GM21447 (cell line): ENCODE results near the gene MAD2L1BP.

ENCODE experiments used
- ATAC-seq: cut with Tn5 transposase; IDR thresholded peaks from one replicate; pipeline ENCODE4 v1.9.1; 2021; ENCODE audit not compliant: unreplicated experiment

MAD2L1BP gene

DNA sequence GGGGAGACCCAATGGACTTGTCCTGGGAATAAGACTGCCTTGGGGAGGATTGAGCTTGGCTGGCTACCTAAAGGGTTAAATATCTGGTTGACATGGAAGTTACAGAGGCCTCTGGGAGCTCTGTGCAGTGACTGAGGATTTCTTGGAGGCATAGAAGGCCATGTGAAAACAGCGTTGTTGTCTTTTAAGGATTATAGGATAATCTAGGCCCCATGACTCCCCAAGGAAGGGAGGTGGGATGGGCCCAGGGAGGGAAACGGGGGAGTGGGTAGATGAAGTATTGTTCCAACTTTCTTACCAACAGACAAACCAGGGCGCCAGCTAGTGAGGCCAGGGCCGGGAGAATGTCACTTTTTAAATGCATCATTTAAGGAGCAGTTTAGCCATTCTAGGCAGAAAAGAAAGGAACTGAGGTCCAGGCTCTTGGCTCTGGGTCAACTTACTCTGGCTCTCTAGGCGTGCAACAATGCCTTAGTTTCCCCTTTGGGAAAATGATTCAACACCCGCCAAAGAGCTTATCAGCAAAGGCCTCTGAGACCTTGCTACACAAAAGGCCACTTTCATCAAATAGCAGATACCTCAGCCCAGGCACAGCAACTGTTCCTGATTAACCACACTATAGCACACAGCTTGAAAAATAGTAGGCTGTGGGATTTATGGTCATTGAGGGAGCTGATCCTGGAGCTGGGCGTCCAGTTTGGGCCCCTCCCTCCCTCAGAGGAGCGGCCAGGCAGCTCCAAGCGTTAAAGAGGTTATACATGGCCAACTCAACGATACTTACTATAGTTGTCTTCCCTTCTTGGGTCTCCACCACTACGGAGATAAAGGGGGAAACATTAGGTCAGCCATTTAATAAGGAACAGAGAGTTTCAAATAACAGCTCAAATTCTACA, 44.9 kb downstream of the MAD2L1BP start:
- ATAC-seq = no peak

DNA sequence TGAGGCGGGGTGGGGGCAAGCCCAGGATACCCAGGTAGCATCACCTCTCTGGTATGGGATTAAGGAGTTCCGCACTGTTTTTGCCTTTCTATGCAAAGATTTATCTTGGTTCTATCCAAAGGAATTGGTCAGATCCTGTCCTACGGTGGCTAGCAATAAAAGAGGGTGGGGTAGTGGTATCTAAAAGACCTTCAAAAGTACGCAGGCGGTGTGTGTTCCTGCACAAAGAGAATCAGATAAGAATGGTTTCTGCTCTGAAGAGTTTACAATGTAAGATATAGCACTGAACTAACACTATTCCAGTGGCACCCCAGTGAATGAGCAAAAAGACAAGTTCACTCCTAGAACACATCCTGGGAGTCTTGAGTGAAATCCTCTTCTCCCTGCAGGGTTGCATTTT, 45.7 kb downstream of the MAD2L1BP start:
- ATAC-seq = no peak

- ATAC-seq = no peak
Measured at GRCh38 chr6:43682724-43683429, 47.2 kb downstream of the MAD2L1BP start.

DNA sequence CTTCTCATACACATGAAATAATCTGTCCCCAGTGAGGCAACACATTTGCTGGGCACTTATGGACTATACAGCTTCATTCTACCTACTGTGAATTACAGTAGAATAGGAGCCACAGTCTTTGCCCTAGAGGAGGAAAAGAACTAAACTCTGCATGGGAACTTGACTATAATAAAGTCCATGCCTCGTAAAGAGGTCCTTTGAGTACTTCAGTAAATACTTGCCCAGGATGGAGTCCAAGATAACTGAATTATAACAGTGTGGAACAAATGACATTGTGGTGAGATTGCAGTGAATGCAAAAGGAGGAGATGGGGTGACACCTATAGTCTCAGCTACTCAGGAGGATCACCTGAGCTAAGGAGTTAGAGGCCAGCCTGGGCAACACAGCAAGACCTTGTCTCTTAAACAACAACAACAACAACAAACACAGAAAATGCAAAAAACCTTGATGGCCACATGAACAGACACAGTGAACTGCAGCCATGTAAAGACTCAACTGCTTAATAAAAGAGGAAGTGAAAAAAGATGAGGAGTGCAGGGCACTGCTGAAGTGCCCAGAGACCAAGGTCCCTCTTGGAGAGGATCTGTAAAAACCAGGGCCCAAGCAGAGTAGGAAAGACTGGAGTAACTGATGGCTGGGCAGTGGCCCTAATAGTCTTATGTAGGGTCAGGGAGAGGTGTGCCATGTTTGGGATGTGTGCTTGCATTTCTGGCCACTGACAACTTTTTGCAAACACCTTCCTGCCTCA, 48.2 kb downstream of the MAD2L1BP start:
- no peak for ATAC-seq

DNA sequence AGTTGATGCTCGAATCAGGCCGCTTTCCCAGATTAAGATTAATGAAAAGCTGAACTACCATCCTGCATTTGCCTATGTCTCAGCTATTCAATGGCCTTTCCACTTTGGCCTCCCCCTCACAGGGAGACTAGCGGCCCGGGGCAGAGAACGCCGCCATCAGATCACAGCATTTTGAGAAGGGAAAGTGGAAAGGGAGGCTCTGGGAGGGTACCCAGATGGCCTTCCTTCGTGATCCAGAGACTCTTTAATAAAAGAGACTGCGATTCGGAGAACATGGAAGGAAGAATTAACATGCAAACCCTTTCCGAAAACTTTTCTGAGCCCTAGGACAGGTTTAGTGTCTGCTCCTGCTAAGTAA, 51.4 kb downstream of the MAD2L1BP start:
- ATAC-seq = no peak

GRCh38 chr6:43687437-43688347, 52.1 kb downstream of the MAD2L1BP start, which contains the start of gene MRPS18A:
Gene MRPS18A, minus strand, starts transcription at chr6:43687791. Its CDS starts 12 bp downstream, at chr6:43687779.
- ATAC-seq = peak; percentile 83

- ATAC-seq = no peak
Measured at GRCh38 chr6:43689421-43689820, 53.8 kb downstream of the MAD2L1BP start.
